Mucosa of descending colon (tissue), 3 donors: ENCODE measurements around the gene ATP13A2. TPM values are rescaled to one million over a fixed set of nuclear protein-coding genes. Genes with fewer than 3 reads are reported as not detected.

Experiments
- ATAC-seq: fragments of 200-7000 bp; cut with Tn5 transposase; one replicate; pipeline ENCODE4 v1.9.1; 2020; ENCODE audit warnings: mild to moderate bottlenecking, moderate library complexity
- DNase-seq, 3 donors: peaks; one replicate each; pipeline ENCODE4 v3.0.0-alpha.2; 2020
- H3K36me3 ChIP-seq: fragments of 200-600 bp; one replicate; pipeline ENCODE4 v1.8.0; 2021; ENCODE audit warnings: low read depth, mild to moderate bottlenecking
- H3K4me1 ChIP-seq: fragments of 200-600 bp; one replicate; pipeline ENCODE4 v1.8.0; 2021; ENCODE audit warnings: low read depth, mild to moderate bottlenecking
- H3K4me3 ChIP-seq: fragments of 200-600 bp; one replicate; pipeline ENCODE4 v1.8.0; 2021; ENCODE audit warnings: mild to moderate bottlenecking
- H3K9me3 ChIP-seq: fragments of 200-600 bp; one replicate; pipeline ENCODE4 v1.8.0; 2021; ENCODE audit warnings: mild to moderate bottlenecking
- intact Hi-C, 2 donors: fragments of 100-400 bp; cut with DNase I in 1 of 2; cut with micrococcal nuclease in 1 of 2; formaldehyde crosslinking; loops; one replicate each; pipeline versions ENCODE4 v1.11.0 to v1.11.1; 2022; cut with DNase I, micrococcal nuclease
- total RNA-seq, 3 donors: library from RNA; stranded (reverse); fragmentation: NEBNext Ultra II Directional in 2 of 3; extraction: Animal tissue kit (Norgen Biotek cat#: 25700) in 2 of 3; gene quantifications; one replicate each; pipeline versions ENCODE4 v1.2.1 to v1.2.4, GENCODE V29; 2021 to 2023
- TF ChIP-seq, protein P1 (sequence below): fragments of 200-600 bp; IDR thresholded peaks from one replicate; pipeline ENCODE4 v1.8.0; 2022; ENCODE audit warnings: antibody characterized with exemption, mild to moderate bottlenecking
- donor health status: DM: no; HTN: no; CAD: no; lungs with moderate emphysema.
- donor health status: DM: no; HTN: no; CAD: no.
- donor health status: DM: no; HTN: yes; CAD: no.

Gene ATP13A2
- total RNA-seq, 3 donors from 2014 or later, result 36.0 to 53.5 (median 44.1) TPM

DNA sequence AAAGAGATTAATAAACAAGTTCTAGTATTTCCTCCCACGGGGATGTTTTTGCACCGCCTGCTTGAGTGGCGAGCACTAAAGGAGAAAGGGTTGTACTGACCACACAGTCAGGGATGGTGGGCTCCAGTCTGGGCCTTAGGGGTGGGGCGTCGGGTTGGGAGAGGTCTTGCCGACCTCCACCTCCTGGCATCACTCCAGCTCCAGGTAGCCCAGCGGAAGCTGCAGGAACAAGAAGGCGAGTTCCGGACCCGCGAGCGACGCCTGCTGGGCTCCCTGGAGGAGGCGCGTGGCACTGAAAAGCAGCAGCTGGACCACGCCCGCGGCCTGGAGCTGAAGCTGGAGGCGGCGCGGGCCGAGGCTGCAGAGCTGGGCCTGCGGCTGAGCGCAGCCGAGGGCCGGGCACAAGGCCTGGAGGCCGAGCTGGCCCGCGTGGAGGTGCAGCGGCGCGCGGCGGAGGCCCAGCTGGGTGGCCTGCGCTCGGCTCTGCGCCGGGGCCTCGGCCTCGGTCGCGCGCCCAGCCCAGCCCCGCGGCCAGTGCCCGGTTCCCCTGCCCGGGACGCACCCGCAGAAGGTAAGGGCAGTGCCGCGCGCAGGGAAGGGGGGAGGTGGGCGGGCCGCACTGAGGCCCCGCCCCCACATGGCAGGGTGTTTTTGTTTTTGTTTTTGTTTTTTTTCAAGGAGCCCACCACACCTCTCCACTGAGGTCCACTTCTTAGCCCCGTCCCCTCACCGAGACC is 51.0 kb downstream of the ATP13A2 start:
- Histone ChIP-seq H3K36me3 (no peaks in the 10 kb centered on the region), H3K9me3 (no peaks in the 10 kb centered on the region), H3K4me3 (no peak overlapping the region), H3K4me1 (no peaks in the 10 kb centered on the region)
- TF ChIP-seq, protein P1, sequence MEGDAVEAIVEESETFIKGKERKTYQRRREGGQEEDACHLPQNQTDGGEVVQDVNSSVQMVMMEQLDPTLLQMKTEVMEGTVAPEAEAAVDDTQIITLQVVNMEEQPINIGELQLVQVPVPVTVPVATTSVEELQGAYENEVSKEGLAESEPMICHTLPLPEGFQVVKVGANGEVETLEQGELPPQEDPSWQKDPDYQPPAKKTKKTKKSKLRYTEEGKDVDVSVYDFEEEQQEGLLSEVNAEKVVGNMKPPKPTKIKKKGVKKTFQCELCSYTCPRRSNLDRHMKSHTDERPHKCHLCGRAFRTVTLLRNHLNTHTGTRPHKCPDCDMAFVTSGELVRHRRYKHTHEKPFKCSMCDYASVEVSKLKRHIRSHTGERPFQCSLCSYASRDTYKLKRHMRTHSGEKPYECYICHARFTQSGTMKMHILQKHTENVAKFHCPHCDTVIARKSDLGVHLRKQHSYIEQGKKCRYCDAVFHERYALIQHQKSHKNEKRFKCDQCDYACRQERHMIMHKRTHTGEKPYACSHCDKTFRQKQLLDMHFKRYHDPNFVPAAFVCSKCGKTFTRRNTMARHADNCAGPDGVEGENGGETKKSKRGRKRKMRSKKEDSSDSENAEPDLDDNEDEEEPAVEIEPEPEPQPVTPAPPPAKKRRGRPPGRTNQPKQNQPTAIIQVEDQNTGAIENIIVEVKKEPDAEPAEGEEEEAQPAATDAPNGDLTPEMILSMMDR, result peak; percentile 93
- DNase-seq, result peak; percentile 92 to 95 (median 94)
- intact Hi-C loops, result no loop called here
- ATAC-seq, result peak; percentile 98

DNA sequence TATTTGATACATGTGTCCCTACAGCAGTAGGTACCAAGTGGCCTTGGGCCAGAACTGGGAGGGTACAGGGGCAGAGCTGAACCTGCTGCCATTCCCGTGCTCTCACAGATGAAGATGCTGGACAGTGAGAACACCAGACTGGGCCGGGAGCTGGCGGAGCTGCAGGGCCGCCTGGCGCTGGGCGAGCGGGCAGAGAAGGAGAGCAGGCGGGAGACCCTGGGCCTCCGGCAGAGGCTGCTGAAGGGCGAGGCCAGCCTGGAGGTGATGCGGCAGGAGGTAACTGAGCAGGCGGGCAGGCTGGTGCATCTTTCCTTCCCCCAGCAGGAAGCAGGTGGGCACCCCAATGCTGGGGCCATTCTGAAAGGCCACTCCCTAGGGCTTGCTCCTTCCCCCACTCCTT is 53.3 kb downstream of the ATP13A2 start:
- H3K9me3 ChIP-seq, result no peaks in the 10 kb centered on the region
- intact Hi-C loops, result loop anchor here in 1 of 2 donors (10.0 kb wide), 1 partner anchor 86 kb away; no protein-coding TSS in a partner anchor
- H3K4me1 ChIP-seq, result no peaks in the 10 kb centered on the region
- no peaks in the 10 kb centered on the region for H3K36me3 ChIP-seq
- H3K4me3 ChIP-seq, result no peak overlapping the region
- DNase-seq (no peak), ATAC-seq (no peak)
- TF ChIP-seq, protein P1, result no peak

DNA sequence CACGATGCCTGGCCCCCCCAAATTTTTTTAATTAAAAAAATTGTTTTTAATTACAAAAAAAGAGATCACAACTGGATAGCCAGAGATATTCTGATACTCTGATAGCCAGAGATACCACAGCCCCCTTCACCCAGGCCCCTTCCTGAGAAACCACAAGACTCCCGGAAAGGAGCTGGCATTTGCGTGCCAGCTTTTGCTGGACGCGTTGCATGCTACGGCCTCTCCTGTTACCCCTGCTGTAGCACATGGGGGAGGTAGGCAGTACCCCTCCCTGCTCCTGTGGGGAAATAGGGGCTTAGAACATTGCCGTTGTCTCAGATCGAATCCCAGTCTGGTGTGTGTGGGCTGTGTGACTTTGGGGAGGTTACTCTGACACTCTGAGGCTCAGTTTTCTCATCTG is 54.0 kb downstream of the ATP13A2 start:
- ATAC-seq, result no peak
- Histone ChIP-seq H3K9me3 (no peaks in the 10 kb centered on the region), H3K4me1 (no peaks in the 10 kb centered on the region), H3K4me3 (no peak overlapping the region), H3K36me3 (no peaks in the 10 kb centered on the region)
- intact Hi-C loops, result loop anchor here in 1 of 2 donors (10.0 kb wide), 1 partner anchor 87 kb away; no protein-coding TSS in a partner anchor
- no peak for DNase-seq
- TF ChIP-seq, protein P1, result no peak

DNA sequence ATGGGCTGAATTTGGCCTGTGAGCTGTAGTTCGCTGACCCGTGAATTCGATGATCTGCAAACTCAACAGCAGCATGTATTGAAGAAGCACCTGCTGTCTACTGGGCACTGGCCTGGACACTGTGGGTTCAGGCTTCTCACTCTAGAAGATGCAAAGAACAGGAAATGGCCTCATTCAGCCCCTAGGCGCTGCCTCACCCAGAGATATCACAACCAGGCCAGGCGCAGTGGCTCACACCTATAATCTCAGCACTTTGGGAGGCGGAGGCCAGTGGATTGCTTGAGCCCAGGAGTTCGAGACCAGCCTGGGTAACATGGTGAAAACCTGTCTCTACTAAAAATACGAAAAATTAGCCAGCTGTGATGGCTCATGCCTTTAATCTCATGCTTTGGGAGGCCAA is 55.0 kb downstream of the ATP13A2 start:
- no peaks in the 10 kb centered on the region for H3K4me1 ChIP-seq
- ATAC-seq (no peak), DNase-seq (no peak)
- no peaks in the 10 kb centered on the region for H3K36me3 ChIP-seq
- TF ChIP-seq, protein P1, result no peak
- H3K9me3 ChIP-seq, result no peaks in the 10 kb centered on the region
- intact Hi-C loops, result loop anchor here in 1 of 2 donors (10.0 kb wide), 1 partner anchor 88 kb away; no protein-coding TSS in a partner anchor
- H3K4me3 ChIP-seq, result no peak overlapping the region

DNA sequence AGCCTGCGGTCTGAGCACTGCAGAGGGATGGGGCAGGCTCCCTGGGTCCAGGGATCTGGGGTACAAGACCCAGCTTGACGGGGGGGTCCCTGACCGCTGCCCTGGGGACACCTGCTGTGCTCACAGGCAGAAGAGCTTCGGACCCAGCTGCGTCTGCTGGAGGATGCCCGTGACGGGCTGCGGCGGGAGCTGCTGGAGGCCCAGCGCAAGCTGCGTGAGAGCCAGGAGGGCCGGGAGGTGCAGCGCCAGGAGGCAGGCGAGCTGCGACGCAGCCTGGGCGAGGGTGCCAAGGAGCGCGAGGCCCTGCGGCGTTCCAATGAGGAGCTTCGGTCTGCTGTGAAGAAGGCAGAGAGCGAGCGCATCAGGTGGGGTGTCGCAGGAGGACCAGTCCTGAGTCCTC is 56.5 kb downstream of the ATP13A2 start:
- no peaks in the 10 kb centered on the region for H3K9me3 ChIP-seq
- no peaks in the 10 kb centered on the region for H3K4me1 ChIP-seq
- no peak overlapping the region for H3K4me3 ChIP-seq
- TF ChIP-seq, protein P1, result no peak
- intact Hi-C loops, result loop anchor here in 1 of 2 donors (10.0 kb wide), 1 partner anchor 90 kb away; no protein-coding TSS in a partner anchor
- H3K36me3 ChIP-seq, result no peaks in the 10 kb centered on the region
- DNase-seq (no peak), ATAC-seq (no peak)
